MM.1S (cell line): Measurements from ENCODE around the gene RAD17.

Experiments
- CTCF ChIP-seq: fragments of 300-600 bp; sonication (generic); IDR thresholded peaks from 2 replicates; pipeline ENCODE4 v1.5.1; 2016; ENCODE audit warnings: antibody characterized with exemption, low read length, mixed read lengths
- EZH2 ChIP-seq: fragments of 300-600 bp; sonication (generic); optimal IDR thresholded peaks from 2 replicates; pipeline ENCODE3; 2017; ENCODE audit warnings: low read depth, mild to moderate bottlenecking, antibody characterized with exemption, low read length, mixed read lengths
- EZH2phosphoT487 ChIP-seq: fragments of 300-600 bp; sonication (generic); IDR thresholded peaks from 2 replicates; pipeline ENCODE4 v1.6.1; 2018; ENCODE audit warnings: antibody characterized with exemption, low read length

GRCh38 chr5:69418554-69418953 is 48.9 kb downstream of the RAD17 start:
- TF ChIP-seq CTCF (no peak), EZH2phosphoT487 (no peak), EZH2 (no peak)
